ENCODE data around the gene FBN1. TPM values are rescaled to one million over a fixed set of nuclear protein-coding genes. Genes with fewer than 3 reads are reported as not detected.

FBN1 gene
- total and polyA plus RNA-seq, 8 donors, result 4.7 to 384 (median 42.6) TPM

DNA sequence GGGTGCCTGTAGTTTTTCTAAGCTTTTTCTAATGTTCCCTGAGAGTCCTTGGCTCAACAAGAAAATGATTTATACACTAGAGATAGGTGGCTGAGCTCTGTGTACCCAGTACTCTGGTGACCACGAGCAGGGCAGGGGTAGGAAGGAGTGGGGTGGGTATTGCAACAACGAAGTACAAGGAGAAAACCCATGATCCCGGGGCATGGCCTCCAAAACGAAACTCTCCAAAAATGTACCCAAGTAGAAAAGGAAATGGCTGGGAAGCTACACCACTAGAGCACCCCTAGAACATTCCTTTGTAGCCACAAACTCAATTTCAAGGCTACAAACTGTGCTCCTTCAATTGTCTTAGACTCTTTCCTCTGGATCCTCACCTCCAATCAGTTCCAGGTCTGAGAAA, 175.4 kb downstream of the FBN1 start:
- Histone ChIP-seq H3K9me3 (no peaks in the 10 kb centered on the region), H3K27me3 (no peaks in the 10 kb centered on the region), H3K36me3 (peaks cover 7 to 81% (median 68%) of the 10 kb centered on the region in 4 donors), H3K4me1 (peaks cover 0 to 6% (median 0%) of the 10 kb centered on the region in 4 donors), H3K4me3 (no peak overlapping the region), H3K27ac (no peak overlapping the region)
- DNase-seq, result no peak
- TF ChIP-seq EP300 (IDR thresholded peaks at IDR 0.05) (no peak), POLR2AphosphoS5 (IDR thresholded peaks at IDR 0.05) (no peak), POLR2A (IDR thresholded peaks at IDR 0.05) (no peak)
- TF ChIP-seq, protein P1, sequence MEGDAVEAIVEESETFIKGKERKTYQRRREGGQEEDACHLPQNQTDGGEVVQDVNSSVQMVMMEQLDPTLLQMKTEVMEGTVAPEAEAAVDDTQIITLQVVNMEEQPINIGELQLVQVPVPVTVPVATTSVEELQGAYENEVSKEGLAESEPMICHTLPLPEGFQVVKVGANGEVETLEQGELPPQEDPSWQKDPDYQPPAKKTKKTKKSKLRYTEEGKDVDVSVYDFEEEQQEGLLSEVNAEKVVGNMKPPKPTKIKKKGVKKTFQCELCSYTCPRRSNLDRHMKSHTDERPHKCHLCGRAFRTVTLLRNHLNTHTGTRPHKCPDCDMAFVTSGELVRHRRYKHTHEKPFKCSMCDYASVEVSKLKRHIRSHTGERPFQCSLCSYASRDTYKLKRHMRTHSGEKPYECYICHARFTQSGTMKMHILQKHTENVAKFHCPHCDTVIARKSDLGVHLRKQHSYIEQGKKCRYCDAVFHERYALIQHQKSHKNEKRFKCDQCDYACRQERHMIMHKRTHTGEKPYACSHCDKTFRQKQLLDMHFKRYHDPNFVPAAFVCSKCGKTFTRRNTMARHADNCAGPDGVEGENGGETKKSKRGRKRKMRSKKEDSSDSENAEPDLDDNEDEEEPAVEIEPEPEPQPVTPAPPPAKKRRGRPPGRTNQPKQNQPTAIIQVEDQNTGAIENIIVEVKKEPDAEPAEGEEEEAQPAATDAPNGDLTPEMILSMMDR (IDR thresholded peaks at IDR 0.05), result no peak
- 83 to 92% (median 87%) methylated on average over 4 of the region's 4 CpGs for WGBS, 5 donors
- intact Hi-C loops (cut with DNase I; ENCODE audit: low total_unique reads), result no loop called here

DNA sequence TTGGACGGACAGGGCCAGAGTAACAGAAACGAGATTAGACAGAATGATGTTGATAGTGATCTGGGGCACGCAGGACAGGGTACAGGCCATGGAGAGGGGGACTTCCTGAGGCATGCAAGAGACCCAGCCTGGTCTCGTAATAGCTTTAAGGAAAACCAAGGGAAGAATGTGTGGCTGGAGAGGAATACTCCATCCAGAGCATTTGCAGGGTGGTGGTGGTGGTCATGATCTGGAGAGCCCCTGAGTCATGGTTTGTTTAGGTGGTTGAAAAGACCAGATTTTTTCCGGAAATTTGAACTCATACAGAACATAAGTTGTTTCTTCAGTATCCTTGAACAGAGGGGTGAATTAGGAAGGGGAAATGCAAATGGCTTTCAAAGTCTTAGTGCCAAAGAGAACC, 175.8 kb downstream of the FBN1 start:
- DNase-seq, result no peak
- no peak overlapping the region for H3K27ac ChIP-seq
- intact Hi-C loops (cut with DNase I; ENCODE audit: low total_unique reads), result no loop called here
- peaks cover 0 to 6% (median 0%) of the 10 kb centered on the region in 4 donors for H3K4me1 ChIP-seq
- no peak overlapping the region for H3K4me3 ChIP-seq
- no peaks in the 10 kb centered on the region for H3K27me3 ChIP-seq
- 84 to 92% (median 89%) methylated on average over 5 of the region's 5 CpGs for WGBS, 5 donors
- H3K36me3 ChIP-seq, result peaks cover 7 to 85% (median 72%) of the 10 kb centered on the region in 4 donors
- no peaks in the 10 kb centered on the region for H3K9me3 ChIP-seq
- TF ChIP-seq, protein P1 (IDR thresholded peaks at IDR 0.05), result no peak
- TF ChIP-seq EP300 (IDR thresholded peaks at IDR 0.05) (no peak), POLR2AphosphoS5 (IDR thresholded peaks at IDR 0.05) (no peak), POLR2A (IDR thresholded peaks at IDR 0.05) (no peak)

GRCh38 chr15:48469271-48469670, 176.2 kb downstream of the FBN1 start:
- Histone ChIP-seq H3K4me3 (no peak overlapping the region), H3K9me3 (no peaks in the 10 kb centered on the region), H3K27ac (no peak overlapping the region), H3K36me3 (peaks cover 7 to 87% (median 74%) of the 10 kb centered on the region in 4 donors), H3K4me1 (peaks cover 0 to 6% (median 0%) of the 10 kb centered on the region in 4 donors), H3K27me3 (no peaks in the 10 kb centered on the region)
- no peak for DNase-seq
- intact Hi-C loops (cut with DNase I; ENCODE audit: low total_unique reads), result no loop called here
- 91 to 96% (median 92%) methylated on average over 6 of the region's 6 CpGs for WGBS, 5 donors
- TF ChIP-seq, protein P1 (IDR thresholded peaks at IDR 0.05), result no peak
- TF ChIP-seq POLR2A (IDR thresholded peaks at IDR 0.05) (no peak), POLR2AphosphoS5 (IDR thresholded peaks at IDR 0.05) (no peak), EP300 (IDR thresholded peaks at IDR 0.05) (no peak)

- H3K4me3 ChIP-seq, result no peak overlapping the region
- 83 to 91% (median 89%) methylated on average over 4 of the region's 4 CpGs for WGBS, 5 donors
- H3K27ac ChIP-seq, result no peak overlapping the region
- peaks cover 7 to 88% (median 80%) of the 10 kb centered on the region in 4 donors for H3K36me3 ChIP-seq
- intact Hi-C loops (cut with DNase I; ENCODE audit: low total_unique reads), result no loop called here
- TF ChIP-seq, protein P1 (IDR thresholded peaks at IDR 0.05), result no peak
- TF ChIP-seq POLR2AphosphoS5 (IDR thresholded peaks at IDR 0.05) (no peak), POLR2A (IDR thresholded peaks at IDR 0.05) (no peak), EP300 (IDR thresholded peaks at IDR 0.05) (no peak)
- DNase-seq, result no peak
- H3K4me1 ChIP-seq, result peaks cover 0 to 6% (median 0%) of the 10 kb centered on the region in 4 donors
- H3K9me3 ChIP-seq, result no peaks in the 10 kb centered on the region
- no peaks in the 10 kb centered on the region for H3K27me3 ChIP-seq
Observed at GRCh38 chr15:48467801-48468200, 177.7 kb downstream of the FBN1 start.
